Keratinocyte (primary cell): ENCODE data around the gene CHST13. TPM values are rescaled to one million over a fixed set of nuclear protein-coding genes. Genes with fewer than 3 reads are reported as not detected.

Experiments
- DNase-seq: peaks from one replicate; pipeline ENCODE4 v3.0.0-alpha.2; 2011; ENCODE audit warnings: low read depth, missing footprints, low spot score
- FAIRE-seq: peaks from 2 replicates; lab custom pipeline; 2011; peaks lifted over from hg19 to GRCh38; lab: Jason Lieb, UNC
- H2AFZ ChIP-seq: 2 replicates; pipeline ENCODE4 v1.6.0; 2012; ENCODE audit warnings: low read length, control low read depth, inconsistent platforms; ENCODE audit not compliant: control insufficient read depth
- H3K27ac ChIP-seq: 2 replicates; pipeline ENCODE4 v1.5.1; 2011; ENCODE audit warnings: low read length; ENCODE audit not compliant: control insufficient read depth, insufficient read depth
- H3K27me3 ChIP-seq: 3 replicates; pipeline ENCODE4 v1.6.0; 2011; ENCODE audit warnings: low read length; ENCODE audit not compliant: control insufficient read depth, insufficient read depth; ENCODE audit errors: extremely low read depth
- H3K36me3 ChIP-seq, 2 experiments: 2 replicates in 1 of 2; 3 replicates in 1 of 2; pipeline ENCODE4 v1.5.1; 2011; ENCODE audit warnings: low read length in 2 of 2, mild to moderate bottlenecking in 1 of 2; ENCODE audit not compliant: control insufficient read depth in 2 of 2, insufficient read depth in 2 of 2; ENCODE audit errors: extremely low read depth in 1 of 2
- H3K4me1 ChIP-seq: 3 replicates; pipeline ENCODE4 v1.5.1; 2011; ENCODE audit warnings: low read length; ENCODE audit not compliant: control insufficient read depth, insufficient read depth; ENCODE audit errors: extremely low read depth
- H3K4me2 ChIP-seq: 3 replicates; pipeline ENCODE4 v1.6.0; 2011; ENCODE audit warnings: low read depth, low read length; ENCODE audit not compliant: control insufficient read depth, insufficient read depth; ENCODE audit errors: extremely low read depth
- H3K4me3 ChIP-seq, 3 experiments: fragments of 200-600 bp in 1 of 3; sonication (generic) in 1 of 3; 2 replicates in 2 of 3; 3 replicates in 1 of 3; pipeline ENCODE4 v1.5.1; 2011 to 2016; ENCODE audit warnings: low read length in 3 of 3, mild to moderate bottlenecking in 3 of 3, control low read depth in 2 of 3, inconsistent platforms in 1 of 3, low read depth in 1 of 3, mixed read lengths in 1 of 3, mixed run types in 1 of 3, moderate library complexity in 1 of 3; ENCODE audit not compliant: control insufficient read depth in 2 of 3, insufficient read depth in 2 of 3; ENCODE audit errors: extremely low read depth in 1 of 3
- H3K79me2 ChIP-seq: 2 replicates; pipeline ENCODE4 v1.6.0; 2012; ENCODE audit warnings: low read length; ENCODE audit not compliant: control insufficient read depth, insufficient read depth
- H3K9ac ChIP-seq: 3 replicates; pipeline ENCODE4 v1.6.0; 2011; ENCODE audit warnings: low read length; ENCODE audit not compliant: control insufficient read depth, insufficient read depth; ENCODE audit errors: extremely low read depth
- H3K9me1 ChIP-seq: 3 replicates; pipeline ENCODE4 v1.6.0; 2011; ENCODE audit warnings: low read length; ENCODE audit not compliant: control insufficient read depth, insufficient read depth; ENCODE audit errors: extremely low read depth
- H3K9me3 ChIP-seq: 2 replicates; pipeline ENCODE4 v1.5.1; 2012; ENCODE audit warnings: low read depth, low read length; ENCODE audit not compliant: control insufficient read depth
- H4K20me1 ChIP-seq: 3 replicates; pipeline ENCODE4 v1.6.0; 2011; ENCODE audit warnings: low read length; ENCODE audit not compliant: control insufficient read depth, insufficient read depth; ENCODE audit errors: extremely low read depth
- EZH2 ChIP-seq: IDR thresholded peaks from one replicate; pipeline ENCODE4 v1.6.1; 2012; ENCODE audit warnings: inconsistent platforms, mild to moderate bottlenecking, low read length, moderate library complexity
- dilution Hi-C: fragments of 300-500 bp; cut with MboI; formaldehyde crosslinking; loops from one replicate; pipeline ENCODE4 v1.7.0; 2020; ENCODE audit warnings: low sequenced_read_pairs; ENCODE audit not compliant: extremely low pct_ligation_motif_present
- polyA plus RNA-seq, 5 experiments: library from polyadenylated mRNA; depleted of rRNA in 3 of 5; stranded (reverse) in 3 of 5; stranded (forward) in 1 of 5; unstranded in 1 of 5; fragments of >200 nt; gene quantifications; 1 replicate in 1 of 5; 2 replicates in 3 of 5; 3 replicates in 1 of 5; pipeline versions ENCODE4 v1.2.1 to v1.2.3, GENCODE V29; 2011 to 2012; ENCODE audit warnings: missing spikeins in 2 of 5, low read depth in 1 of 5, low replicate concordance in 1 of 5
- TF ChIP-seq, protein P1 (sequence below), 3 experiments: IDR thresholded peaks in 1 of 3; conservative IDR thresholded peaks in 1 of 3; optimal IDR thresholded peaks in 1 of 3; 2 replicates in 2 of 3; 3 replicates in 1 of 3; pipeline versions ENCODE3 to v1.5.1; 2011; ENCODE audit warnings: low read length in 3 of 3, mild to moderate bottlenecking in 3 of 3, moderate library complexity in 2 of 3, control low read depth in 1 of 3, inconsistent platforms in 1 of 3; ENCODE audit not compliant: insufficient read depth in 2 of 3; ENCODE audit errors: extremely low read depth in 1 of 3

CHST13 gene
- polyA plus RNA-seq, 1 donor (not counting 4 experiments of a cell fraction or from before 2014, with no cell fraction given) = not detected

GRCh38 chr3:126558336-126559071 is 34.5 kb downstream of the CHST13 start, which contains the start of gene C3orf22:
C3orf22 (minus strand) TSS chr3:126558932; CDS start chr3:126553390, 5,542 bp downstream.
- H3K36me3 ChIP-seq = no peaks in the 10 kb centered on the region
- H3K27ac ChIP-seq = no peak within 1 kb of the TSS
- FAIRE-seq (no peak), DNase-seq (no peak)
- H3K9ac ChIP-seq = no peak within 1 kb of the TSS
- H4K20me1 ChIP-seq = no peaks in the 10 kb centered on the region
- H3K9me3 ChIP-seq = no peaks in the 10 kb centered on the region
- TF ChIP-seq, protein P1, sequence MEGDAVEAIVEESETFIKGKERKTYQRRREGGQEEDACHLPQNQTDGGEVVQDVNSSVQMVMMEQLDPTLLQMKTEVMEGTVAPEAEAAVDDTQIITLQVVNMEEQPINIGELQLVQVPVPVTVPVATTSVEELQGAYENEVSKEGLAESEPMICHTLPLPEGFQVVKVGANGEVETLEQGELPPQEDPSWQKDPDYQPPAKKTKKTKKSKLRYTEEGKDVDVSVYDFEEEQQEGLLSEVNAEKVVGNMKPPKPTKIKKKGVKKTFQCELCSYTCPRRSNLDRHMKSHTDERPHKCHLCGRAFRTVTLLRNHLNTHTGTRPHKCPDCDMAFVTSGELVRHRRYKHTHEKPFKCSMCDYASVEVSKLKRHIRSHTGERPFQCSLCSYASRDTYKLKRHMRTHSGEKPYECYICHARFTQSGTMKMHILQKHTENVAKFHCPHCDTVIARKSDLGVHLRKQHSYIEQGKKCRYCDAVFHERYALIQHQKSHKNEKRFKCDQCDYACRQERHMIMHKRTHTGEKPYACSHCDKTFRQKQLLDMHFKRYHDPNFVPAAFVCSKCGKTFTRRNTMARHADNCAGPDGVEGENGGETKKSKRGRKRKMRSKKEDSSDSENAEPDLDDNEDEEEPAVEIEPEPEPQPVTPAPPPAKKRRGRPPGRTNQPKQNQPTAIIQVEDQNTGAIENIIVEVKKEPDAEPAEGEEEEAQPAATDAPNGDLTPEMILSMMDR (optimal IDR thresholded peaks at IDR 0.05 in 1 of 3, IDR thresholded peaks at IDR 0.05 in 1 of 3, conservative IDR thresholded peaks at IDR 0.05 in 1 of 3; ENCODE audit: extremely low read depth in 1 of 3, insufficient read depth in 2 of 3, low read length in 3 of 3) = no peak
- TF ChIP-seq EZH2 = no peak
- H2AFZ ChIP-seq = no peak within 1 kb of the TSS
- no peaks in the 10 kb centered on the region for H3K4me1 ChIP-seq
- no peaks in the 10 kb centered on the region for H3K79me2 ChIP-seq
- H3K4me2 ChIP-seq = no peak within 1 kb of the TSS
- dilution Hi-C loops = no loop called here
- no peaks in the 10 kb centered on the region for H3K9me1 ChIP-seq
- no peaks in the 10 kb centered on the region for H3K27me3 ChIP-seq
- no peak within 1 kb of the TSS for H3K4me3 ChIP-seq

- Histone ChIP-seq H3K4me2 (no peak overlapping the region), H3K9me3 (no peaks in the 10 kb centered on the region), H3K4me3 (no peak overlapping the region), H3K9me1 (no peaks in the 10 kb centered on the region), H2AFZ (no peak overlapping the region), H4K20me1 (no peaks in the 10 kb centered on the region), H3K27ac (no peak overlapping the region), H3K4me1 (no peaks in the 10 kb centered on the region), H3K79me2 (no peaks in the 10 kb centered on the region), H3K36me3 (no peaks in the 10 kb centered on the region), H3K27me3 (no peaks in the 10 kb centered on the region), H3K9ac (no peak overlapping the region)
- TF ChIP-seq, protein P1 (optimal IDR thresholded peaks at IDR 0.05 in 1 of 3, IDR thresholded peaks at IDR 0.05 in 1 of 3, conservative IDR thresholded peaks at IDR 0.05 in 1 of 3; ENCODE audit: extremely low read depth in 1 of 3, insufficient read depth in 2 of 3, low read length in 3 of 3) = no peak
- no peak for TF ChIP-seq EZH2
- FAIRE-seq (no peak), DNase-seq (no peak)
- dilution Hi-C loops = no loop called here
Measured at GRCh38 chr3:126562737-126563276, 38.9 kb downstream of the CHST13 start.
